SU-DHL-6 (cell line): ENCODE results near the gene LCE1C.

Experiments used
- H2AFZ ChIP-seq: fragments of 200-600 bp; sonication (generic); 2 replicates; pipeline ENCODE4 v1.6.1; 2014; ENCODE audit warnings: low read depth, mild to moderate bottlenecking, moderate library complexity, mixed read lengths, antibody characterized with exemption, low read length; ENCODE audit not compliant: severe bottlenecking
- H3F3A ChIP-seq: fragments of 200-600 bp; shearing (Covaris generic); 2 replicates; pipeline ENCODE4 v1.6.0; 2016; ENCODE audit warnings: antibody characterized with exemption, mild to moderate bottlenecking; ENCODE audit not compliant: insufficient read depth
- H3K27ac ChIP-seq: fragments of 200-600 bp; sonication (generic); 2 replicates; pipeline ENCODE4 v1.5.1; 2016; ENCODE audit warnings: low read depth, mild to moderate bottlenecking, low read length, moderate library complexity, mixed read lengths
- H3K27me3 ChIP-seq: fragments of 200-600 bp; sonication (generic), shearing (Covaris generic); 2 replicates; pipeline ENCODE4 v1.6.0; 2014; ENCODE audit warnings: mild to moderate bottlenecking, low read length
- H3K36me3 ChIP-seq: fragments of 200-600 bp; sonication (generic); 2 replicates; pipeline ENCODE4 v1.6.1; 2014; ENCODE audit warnings: mild to moderate bottlenecking, low read length, mixed read lengths
- H3K4me2 ChIP-seq: fragments of 300-600, 200-600 bp; shearing (Covaris generic), sonication (generic); 2 replicates; pipeline ENCODE4 v1.6.0; 2014; ENCODE audit warnings: low read length, low read depth, mild to moderate bottlenecking; ENCODE audit not compliant: poor library complexity, severe bottlenecking
- H3K4me3 ChIP-seq: fragments of 200-600 bp; sonication (generic); 2 replicates; pipeline ENCODE4 v1.5.1; 2014; ENCODE audit warnings: antibody characterized with exemption, low read length, mild to moderate bottlenecking, mixed read lengths; ENCODE audit not compliant: insufficient read depth, poor library complexity, severe bottlenecking
- H3K79me2 ChIP-seq: fragments of 200-600 bp; sonication (generic); 2 replicates; pipeline ENCODE4 v1.6.1; 2014; ENCODE audit warnings: mild to moderate bottlenecking, low read length, moderate library complexity; ENCODE audit not compliant: insufficient read depth
- H3K9ac ChIP-seq: fragments of 200-600 bp; sonication (generic); 2 replicates; pipeline ENCODE4 v1.7.0; 2014; ENCODE audit warnings: mild to moderate bottlenecking, low read length
- H3K9me2 ChIP-seq: fragments of 200-600 bp; sonication (generic); replicated peaks from 2 replicates; pipeline ENCODE4 v1.6.1; 2014; ENCODE audit warnings: low read length; ENCODE audit not compliant: insufficient read depth
- H3K9me3 ChIP-seq: fragments of 200-600 bp; sonication (generic); 2 replicates; pipeline ENCODE4 v1.6.1; 2014; ENCODE audit warnings: low read length, mixed read lengths; ENCODE audit not compliant: insufficient read depth
- H4K20me1 ChIP-seq: fragments of 200-600 bp; sonication (generic); 2 replicates; pipeline ENCODE4 v1.6.1; 2014; ENCODE audit warnings: low read depth, mild to moderate bottlenecking, antibody characterized with exemption, low read length, moderate library complexity, mixed read lengths
- CTCF ChIP-seq: fragments of 200-600 bp; sonication (generic); IDR thresholded peaks from one replicate; pipeline ENCODE4 v1.5.1; 2017; ENCODE audit warnings: antibody characterized with exemption, mild to moderate bottlenecking, low read length, moderate library complexity; ENCODE audit not compliant: insufficient read depth, poor library complexity, severe bottlenecking
- EZH2phosphoT487 ChIP-seq: fragments of 200-600 bp; sonication (generic), shearing (Covaris generic); conservative IDR thresholded peaks from 2 replicates; pipeline ENCODE4 v1.6.1; 2018; ENCODE audit warnings: mild to moderate bottlenecking, antibody characterized with exemption, low read length, moderate library complexity, mixed read lengths

LCE1C gene

GRCh38 chr1:152806576-152806975, at the start of gene LCE1C:
TSS of gene LCE1C (minus strand) at chr1:152806651. CDS start at chr1:152805478, 1,173 bp downstream.
- Histone ChIP-seq H4K20me1 (no peaks in the 10 kb centered on the region), H3K4me2 (no peak within 1 kb of the TSS), H3K27ac (no peak within 1 kb of the TSS), H3F3A (no peaks in the 10 kb centered on the region), H3K27me3 (0 out of 2 replicates have a peak, but pooled peaks cover 4% of the 10 kb centered on the region), H3K4me3 (no peak within 1 kb of the TSS), H2AFZ (no peak within 1 kb of the TSS), H3K79me2 (no peaks in the 10 kb centered on the region), H3K36me3 (no peaks in the 10 kb centered on the region), H3K9me3 (no peaks in the 10 kb centered on the region), H3K9ac (no peak within 1 kb of the TSS), H3K9me2 (no peaks in the 10 kb centered on the region; the same call in 1 of the 2 replicates)
- TF ChIP-seq EZH2phosphoT487 (no peak), CTCF (no peak)

- TF ChIP-seq CTCF (no peak), EZH2phosphoT487 (no peak)
- Histone ChIP-seq H3K4me2 (no peak overlapping the region), H3K79me2 (no peaks in the 10 kb centered on the region), H4K20me1 (no peaks in the 10 kb centered on the region), H3K27me3 (no peaks in the 10 kb centered on the region; the same call in 1 of the 2 replicates), H3K9me2 (no peaks in the 10 kb centered on the region), H3K27ac (no peak overlapping the region), H2AFZ (no peak overlapping the region), H3K36me3 (no peaks in the 10 kb centered on the region), H3K9ac (no peak overlapping the region), H3F3A (no peaks in the 10 kb centered on the region), H3K4me3 (no peak overlapping the region), H3K9me3 (no peaks in the 10 kb centered on the region)
Observed at GRCh38 chr1:152855661-152856060, 49.2 kb upstream of the LCE1C start.

GRCh38 chr1:152842556-152842955, 36.1 kb upstream of the LCE1C start, which contains the start of gene LCE6A:
TSS of gene LCE6A (plus strand) at chr1:152842856. CDS start at chr1:152843521, 665 bp downstream.
- Histone ChIP-seq H3K9ac (no peak within 1 kb of the TSS), H2AFZ (no peak within 1 kb of the TSS), H4K20me1 (no peaks in the 10 kb centered on the region), H3K79me2 (no peaks in the 10 kb centered on the region), H3K4me2 (no peak within 1 kb of the TSS), H3K27me3 (no peaks in the 10 kb centered on the region), H3K4me3 (no peak within 1 kb of the TSS), H3K27ac (no peak within 1 kb of the TSS), H3K36me3 (no peaks in the 10 kb centered on the region), H3K9me2 (no peaks in the 10 kb centered on the region), H3F3A (no peaks in the 10 kb centered on the region), H3K9me3 (no peaks in the 10 kb centered on the region)
- no peak for TF ChIP-seq CTCF
- no peak for TF ChIP-seq EZH2phosphoT487
